NCI-H2029 treated with DMSO at 0.1 percent for 48 hours (cell line): Measurements from ENCODE around the gene ADSL.

Experiments used
- DNase-seq: peaks from one replicate; lab custom pipeline; 2025; lab: John Stamatoyannopoulos, UW

ADSL gene

GRCh38 chr22:40418366-40419201, 72.3 kb downstream of the ADSL start:
- no peak for DNase-seq

DNA sequence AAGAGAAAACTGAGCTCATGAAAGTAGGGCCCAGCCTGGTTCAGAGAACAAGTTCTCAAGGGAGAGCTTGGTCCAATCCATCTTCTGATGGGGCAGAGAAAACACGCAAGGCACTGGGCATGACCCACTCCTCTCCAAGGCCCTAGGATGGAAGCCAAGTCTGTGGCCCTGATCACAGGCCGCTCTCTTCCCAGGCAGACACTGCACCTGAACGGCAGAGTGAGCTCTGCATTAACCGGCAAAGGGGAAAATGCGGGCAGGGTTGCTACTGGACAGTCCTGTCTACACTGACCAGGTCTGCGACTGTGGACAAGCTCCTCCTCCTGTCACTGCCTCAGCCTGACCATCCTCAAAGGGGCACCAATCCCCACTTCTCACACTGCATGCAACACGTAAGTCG, 73.4 kb downstream of the ADSL start:
- DNase-seq = no peak

GRCh38 chr22:40420341-40421081, 74.2 kb downstream of the ADSL start:
- no peak for DNase-seq

GRCh38 chr22:40421082-40421350, 74.7 kb downstream of the ADSL start:
- no peak for DNase-seq

GRCh38 chr22:40421941-40422340, 75.6 kb downstream of the ADSL start:
- DNase-seq = no peak

- no peak for DNase-seq
These were observed 76.4 kb downstream of the ADSL start for GRCh38 chr22:40422558-40423309.

- no peak for DNase-seq
These were observed 77.0 kb downstream of the ADSL start for GRCh38 chr22:40423310-40423688.

GRCh38 chr22:40423882-40424640, 77.8 kb downstream of the ADSL start:
- DNase-seq = no peak

DNA sequence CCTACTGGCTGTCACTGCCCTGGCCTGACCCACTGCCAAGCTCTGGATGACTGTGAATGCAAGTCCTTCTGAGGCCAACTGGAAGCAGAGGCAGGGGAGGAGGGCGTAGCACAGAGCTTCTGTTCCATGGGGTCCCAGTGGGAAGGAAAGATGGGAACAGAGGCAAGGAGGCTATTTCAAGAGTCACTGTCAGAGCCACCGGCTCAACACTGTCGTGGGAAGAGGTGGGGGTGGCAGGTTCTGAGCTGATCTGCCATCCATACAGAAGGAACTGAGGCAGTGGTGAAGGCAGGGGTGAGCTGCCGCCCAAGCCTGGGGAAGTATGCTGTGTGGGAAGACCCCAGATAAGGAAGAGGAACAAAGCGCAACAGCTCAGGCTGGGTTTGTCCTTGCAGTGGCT, 78.8 kb downstream of the ADSL start:
- DNase-seq = no peak

DNA sequence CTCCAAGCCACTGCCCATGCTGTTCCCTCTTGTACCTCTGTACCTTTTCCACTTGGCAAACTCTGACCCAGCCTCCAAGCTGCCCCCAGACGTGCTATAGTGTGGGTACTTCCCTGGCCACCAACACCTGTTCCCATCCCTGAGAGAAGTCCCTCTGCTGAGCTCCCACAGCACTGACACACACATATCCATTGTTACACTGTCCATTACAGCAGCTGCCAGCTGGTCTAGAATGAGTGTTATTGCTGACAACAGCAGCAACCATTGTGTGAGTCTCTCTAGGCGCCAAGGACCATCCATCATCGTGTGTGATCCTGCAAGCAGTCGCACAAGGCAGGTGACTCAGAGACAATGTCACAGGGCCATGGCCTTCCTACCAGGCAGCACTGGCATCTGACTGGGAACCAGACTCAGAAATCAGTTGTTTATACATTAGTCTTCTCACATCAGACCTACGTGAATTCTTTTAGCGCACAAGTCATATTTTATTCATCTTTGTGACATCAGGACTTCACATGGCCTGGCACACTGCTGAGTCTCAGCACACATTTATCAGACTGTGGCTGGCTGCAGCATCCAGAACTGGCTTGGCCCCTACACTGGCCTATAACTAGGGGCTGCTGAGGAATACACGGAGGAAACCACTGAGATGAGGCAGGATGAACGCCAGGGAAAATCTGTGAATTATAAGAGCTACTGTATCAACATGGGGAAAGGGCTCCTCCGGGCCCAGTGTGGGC, 80.5 kb downstream of the ADSL start:
- peak; percentile 43 for DNase-seq

- DNase-seq = no peak
These were observed 82.5 kb downstream of the ADSL start for GRCh38 chr22:40428796-40429195.

- DNase-seq = no peak
These were observed 83.2 kb downstream of the ADSL start for GRCh38 chr22:40429481-40429880.

DNA sequence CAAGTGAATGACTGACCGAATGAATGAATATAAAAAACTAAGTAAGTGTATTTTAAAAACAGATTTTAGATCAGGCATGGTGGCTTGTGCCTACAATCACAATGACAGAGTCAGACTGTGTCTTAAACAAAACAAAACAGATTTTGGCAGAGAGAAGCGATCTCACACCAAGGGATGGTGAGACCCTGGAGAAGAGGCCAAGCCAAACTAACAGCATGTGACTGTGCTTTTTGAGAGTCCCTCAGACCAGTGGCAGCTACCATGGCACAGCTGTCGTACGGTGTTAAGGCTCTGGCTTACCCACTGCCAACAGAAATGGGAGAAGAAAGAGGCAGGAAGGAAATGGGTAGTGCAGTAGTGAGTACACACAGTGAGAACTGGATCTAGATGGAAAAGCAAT, 84.7 kb downstream of the ADSL start:
- no peak for DNase-seq

DNA sequence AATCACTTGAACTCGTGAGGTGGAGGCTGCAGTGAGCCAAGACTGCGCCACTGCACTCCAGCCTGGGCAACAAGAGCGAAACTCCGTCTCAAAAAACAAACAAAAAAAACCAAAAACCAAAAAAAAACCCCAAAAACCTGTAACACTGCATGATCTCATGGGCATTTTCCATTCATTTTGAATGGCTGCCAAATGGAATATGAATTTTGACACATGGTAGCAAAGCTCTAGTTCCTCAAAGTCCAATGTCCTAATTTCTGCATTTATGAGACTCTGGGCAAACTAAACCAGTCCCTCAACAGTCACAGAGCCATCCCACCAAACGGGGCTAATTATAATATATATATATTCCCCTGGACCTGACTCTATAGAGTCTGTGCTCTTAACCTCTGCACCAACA, 85.9 kb downstream of the ADSL start:
- no peak for DNase-seq

DNA sequence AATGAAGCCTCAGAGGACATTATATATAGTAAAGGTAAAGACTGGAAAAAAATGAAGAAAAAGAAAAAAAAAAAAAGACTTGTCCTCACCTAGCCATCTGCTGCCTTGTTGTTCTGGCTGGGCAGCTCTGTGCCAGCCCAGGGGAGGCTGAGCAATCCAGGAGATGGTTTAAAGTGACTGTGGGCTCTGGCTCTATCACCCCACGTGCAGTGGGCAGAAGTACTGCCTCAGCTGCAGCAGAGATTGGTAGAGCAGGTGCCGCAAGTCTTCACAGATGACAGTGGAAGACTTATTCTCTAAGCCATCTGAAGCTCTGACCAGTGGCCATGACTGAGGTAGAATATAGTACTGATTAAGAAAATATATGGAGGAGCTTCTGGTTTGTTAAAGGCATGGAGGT, 86.3 kb downstream of the ADSL start:
- no peak for DNase-seq

DNA sequence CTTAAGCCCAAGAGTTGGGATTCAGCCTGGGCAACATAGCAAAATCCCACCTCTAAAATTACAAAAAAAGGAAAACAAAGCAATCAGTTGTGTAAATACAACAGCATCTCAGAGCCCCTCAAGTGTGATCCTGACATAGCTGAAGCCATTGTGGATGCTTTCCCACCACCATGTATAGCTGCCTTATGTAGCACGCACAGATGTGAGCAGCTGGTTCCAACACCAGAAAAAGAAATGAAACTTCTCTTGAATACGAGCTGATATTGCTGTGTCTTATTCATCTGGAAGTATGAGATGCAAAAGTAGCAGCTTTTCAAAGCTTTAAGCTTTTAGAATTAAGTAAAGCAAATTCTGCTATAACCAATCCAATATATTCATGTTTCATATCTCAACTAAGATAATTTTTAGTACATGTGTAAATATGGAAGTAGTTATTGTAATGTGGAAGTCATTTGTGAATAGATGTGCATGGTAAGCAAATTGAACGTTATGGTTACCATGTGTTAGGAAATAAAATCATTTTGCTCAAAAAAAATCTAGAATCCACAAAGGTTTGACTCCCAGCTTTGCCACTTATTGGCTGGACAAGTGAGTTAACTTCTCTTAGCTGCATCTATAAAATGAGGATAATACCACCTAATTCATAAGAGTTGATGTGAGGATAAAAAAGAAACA, 87.3 kb downstream of the ADSL start:
- no peak for DNase-seq

DNA sequence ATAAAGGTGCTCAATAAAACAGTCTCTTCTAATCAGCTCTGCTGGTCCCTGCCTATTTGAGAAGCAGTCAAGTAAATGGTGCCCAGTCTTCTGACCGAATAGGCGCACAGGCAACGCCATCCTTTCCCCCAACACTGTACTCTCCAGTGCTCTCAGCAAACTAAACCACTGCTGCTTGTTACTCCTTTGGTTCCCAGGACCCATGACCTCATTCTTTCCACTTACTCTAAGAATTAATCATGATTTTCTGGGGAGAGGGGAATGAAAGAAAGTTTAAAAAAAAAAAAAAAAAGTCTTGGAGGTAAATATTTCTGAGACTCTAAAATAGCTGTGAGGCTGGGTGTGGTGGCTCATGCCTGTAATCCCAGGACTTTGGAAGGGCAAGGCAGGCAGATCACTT, 87.8 kb downstream of the ADSL start:
- no peak for DNase-seq

- DNase-seq = no peak
These were observed 88.4 kb downstream of the ADSL start for GRCh38 chr22:40434745-40435144.

- DNase-seq = peak; percentile 39
These were observed 90.5 kb downstream of the ADSL start for GRCh38 chr22:40436505-40437431.
